ENCODE data around the gene ANP32A. TPM values are rescaled to one million over a fixed set of nuclear protein-coding genes. Genes with fewer than 3 reads are reported as not detected.

Gene ANP32A
- total RNA-seq, 1 experiment from 2014 or later = 220 TPM

- H3K9me3 ChIP-seq (ENCODE audit: control insufficient read depth in 1 of 2, insufficient read depth in 1 of 2, low read depth in 1 of 2, low read length in 2 of 2) = no peaks in the 10 kb centered on the region
- no peak overlapping the region for H2AFZ ChIP-seq (ENCODE audit: low read depth, low read length, poor library complexity, severe bottlenecking)
- no peak overlapping the region for H3K4me3 ChIP-seq (replicated peaks in 1 of 2; ENCODE audit: low read depth in 1 of 2, low read length in 2 of 2)
- TF ChIP-seq SRF (IDR thresholded peaks at IDR 0.05; ENCODE audit: low read depth) (no peak), ZNF274 (IDR thresholded peaks at IDR 0.05; ENCODE audit: low read depth, low read length) (no peak), CBX3 (IDR thresholded peaks at IDR 0.05; ENCODE audit: low read depth) (no peak), RAD21 (IDR thresholded peaks at IDR 0.05; ENCODE audit: low read depth) (no peak), YY1 (IDR thresholded peaks at IDR 0.05; ENCODE audit: extremely low read depth, insufficient replicate concordance, low read depth, low read length) (no peak), POLR2A (IDR thresholded peaks at IDR 0.05; ENCODE audit: borderline replicate concordance, extremely low read depth, insufficient read depth, insufficient read length) (no peak), MAX (IDR thresholded peaks at IDR 0.05) (no peak), SP1 (IDR thresholded peaks at IDR 0.05; ENCODE audit: low read depth) (no peak), ELF1 (IDR thresholded peaks at IDR 0.05; ENCODE audit: borderline replicate concordance, low read depth) (no peak), TCF7L2 (IDR thresholded peaks at IDR 0.05; ENCODE audit: borderline replicate concordance, extremely low read depth, insufficient read depth, insufficient read length) (no peak), JUND (IDR thresholded peaks at IDR 0.05) (no peak), EZH2phosphoT487 (IDR thresholded peaks at IDR 0.05; ENCODE audit: borderline replicate concordance) (no peak), CTCF (IDR thresholded peaks at IDR 0.05 in 2 of 3, conservative IDR thresholded peaks at IDR 0.05 in 1 of 3; ENCODE audit: borderline replicate concordance in 1 of 3, insufficient read depth in 1 of 3, low read depth in 2 of 3, low read length in 2 of 3) (no peak), ZFX (IDR thresholded peaks at IDR 0.05) (no peak), EGR1 (IDR thresholded peaks at IDR 0.05; ENCODE audit: low read depth) (no peak), CEBPB (IDR thresholded peaks at IDR 0.05; ENCODE audit: low read depth) (no peak), POLR2AphosphoS5 (IDR thresholded peaks at IDR 0.05; ENCODE audit: low read depth, low read length) (no peak), FOSL1 (IDR thresholded peaks at IDR 0.05; ENCODE audit: low read depth) (no peak), SIN3A (IDR thresholded peaks at IDR 0.05; ENCODE audit: low read depth) (no peak), REST (IDR thresholded peaks at IDR 0.05; ENCODE audit: low read depth) (no peak)
- DNase-seq (ENCODE audit: low read depth, low spot score) = no peak
- intact Hi-C loops (cut with micrococcal nuclease) = no loop called here
- H3K27me3 ChIP-seq (ENCODE audit: insufficient read depth, low read length) = no peaks in the 10 kb centered on the region
- CTCF ChIA-PET = no interaction called here
- POLR2A ChIA-PET = no interaction called here
- H3K4me1 ChIP-seq (ENCODE audit: control insufficient read depth in 1 of 2, insufficient read depth in 2 of 2, low read length in 2 of 2) = no peaks in the 10 kb centered on the region
- RAD21 ChIA-PET (ENCODE audit: low non-redundant PET in 1 of 2, low total read pairs in 2 of 2, uncharacterized antibody in 2 of 2, unreplicated experiment in 2 of 2) = no interaction called here
- H4K20me1 ChIP-seq (ENCODE audit: insufficient read depth) = no peaks in the 10 kb centered on the region
- no peaks in the 10 kb centered on the region for H3K79me2 ChIP-seq (ENCODE audit: insufficient read depth, low read length)
- H3K36me3 ChIP-seq (ENCODE audit: control insufficient read depth in 1 of 2, insufficient read depth in 2 of 2, low read length in 2 of 2) = peaks cover 9 to 10% of the 10 kb centered on the region in 2 experiments; a peak in 2 of 4 replicates
- H3K9ac ChIP-seq (ENCODE audit: low read length) = no peak overlapping the region
- no peak overlapping the region for H3K4me2 ChIP-seq (ENCODE audit: low read length)
- ATAC-seq = no peak
- BruUV-seq (replicated peaks) = no TSS peak
- no peaks in the 10 kb centered on the region for H3K9me2 ChIP-seq (ENCODE audit: insufficient read depth)
- H3K27ac ChIP-seq (ENCODE audit: low read depth, low read length) = no peak overlapping the region
Observed at GRCh38 chr15:68774521-68775235, 46.0 kb downstream of the ANP32A start.
